GM19463 (cell line): Measurements from ENCODE around the gene MPPE1.
"Not testable (repeated sequence)": the region's sequence is repeated elsewhere in the genome, so short reads cannot be mapped to it uniquely, and the experiment has no call there.

Experiments
- ATAC-seq: cut with Tn5 transposase; IDR thresholded peaks from one replicate; pipeline ENCODE4 v1.9.1; 2021; ENCODE audit warnings: mild to moderate bottlenecking, moderate library complexity; ENCODE audit not compliant: unreplicated experiment

The MPPE1 gene

GRCh38 chr18:11908182-11909060 is at the start of gene MPPE1:
MPPE1 (minus strand) TSS chr18:11908317; CDS start chr18:11897264, 11,053 bp downstream.
- ATAC-seq = peak; percentile 83

- ATAC-seq = no peak
Measured at GRCh38 chr18:11957636-11958035, 49.5 kb upstream of the MPPE1 start.

DNA sequence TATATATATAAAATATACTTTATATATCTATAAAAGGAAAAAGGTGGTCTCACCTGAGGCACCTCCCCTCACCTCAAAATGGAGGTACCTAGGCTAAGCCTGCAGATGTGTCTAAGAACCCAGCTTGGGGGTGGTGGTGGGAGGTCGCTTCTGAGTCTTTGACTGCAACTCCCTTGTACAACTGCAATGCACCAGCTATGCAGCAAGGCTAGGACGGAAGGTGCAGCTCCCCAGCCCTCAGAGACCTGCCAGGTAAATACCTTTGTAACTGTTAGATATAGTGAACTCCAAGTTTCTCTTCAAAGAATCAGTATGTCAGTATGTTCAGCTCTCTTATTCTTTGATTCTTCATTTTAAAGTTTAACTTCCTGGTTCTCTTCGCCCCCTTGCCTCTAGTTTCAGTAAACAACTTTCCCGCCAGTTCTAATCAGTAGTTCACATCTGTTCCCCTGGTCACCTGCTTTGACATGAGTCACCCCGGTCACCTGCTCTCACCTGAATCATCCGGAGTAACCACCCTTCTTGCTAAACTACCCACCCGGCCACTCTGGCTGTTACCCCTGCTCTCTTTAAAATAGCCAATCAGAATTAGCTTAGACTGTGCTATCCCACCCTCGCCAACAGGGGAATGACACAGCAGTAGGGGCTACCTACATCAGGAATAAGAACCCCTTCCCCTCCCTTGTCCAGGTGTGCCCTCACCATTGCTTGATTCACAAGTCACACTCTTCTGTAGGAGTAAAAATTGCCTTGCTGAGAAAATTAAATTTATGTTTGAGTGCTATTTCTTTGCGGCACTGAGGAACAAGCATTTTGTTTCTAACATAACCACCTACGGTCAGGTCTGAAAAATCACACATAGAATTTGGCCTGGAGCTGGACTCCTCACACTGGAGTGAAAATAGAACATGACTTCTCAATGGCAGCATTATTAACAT is 48.5 kb upstream of the MPPE1 start:
- ATAC-seq = no peak

DNA sequence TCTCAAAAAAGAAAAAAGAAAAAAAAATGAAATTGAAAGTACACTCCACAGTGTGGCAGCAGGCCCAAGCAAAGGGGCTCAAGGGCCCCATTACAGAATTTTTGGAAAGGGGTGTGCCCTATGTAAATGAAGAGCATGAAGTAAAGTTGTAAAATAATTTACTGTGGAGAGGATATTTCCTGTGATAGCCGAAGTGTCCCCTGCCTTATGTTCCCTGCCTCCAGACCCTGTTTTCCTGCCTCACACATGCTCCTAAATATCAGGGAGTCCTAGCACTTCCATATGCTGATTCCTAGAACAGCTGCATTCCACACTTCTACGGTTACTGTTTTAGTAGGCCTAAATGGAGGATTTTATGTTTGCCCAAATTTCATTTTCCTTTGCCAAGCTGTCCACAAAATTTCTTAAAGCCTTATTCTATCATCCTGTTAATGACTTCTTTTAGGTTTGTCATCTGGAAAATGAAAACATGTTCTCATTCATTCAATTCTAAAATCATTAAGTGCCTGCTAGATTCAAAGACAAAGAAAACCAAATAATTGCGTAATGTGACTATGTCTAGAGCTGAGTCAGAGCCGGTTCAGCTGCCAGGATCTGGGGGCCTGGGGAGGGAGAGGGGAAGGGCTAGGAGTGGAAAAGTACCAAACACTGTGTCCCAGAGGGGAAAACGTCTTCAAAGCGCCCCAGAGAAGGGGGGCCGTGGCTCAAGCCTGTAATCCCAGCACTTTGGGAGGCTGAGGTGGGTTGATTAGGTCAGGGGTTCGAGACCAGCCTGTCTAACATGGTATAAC is 47.3 kb upstream of the MPPE1 start:
- no peak for ATAC-seq

- no peak for ATAC-seq
Measured at GRCh38 chr18:11953113-11953512, 45.0 kb upstream of the MPPE1 start.

GRCh38 chr18:11951390-11951851 is 43.3 kb upstream of the MPPE1 start:
- ATAC-seq = no peak

GRCh38 chr18:11950824-11951223 is 42.7 kb upstream of the MPPE1 start:
- no peak for ATAC-seq

DNA sequence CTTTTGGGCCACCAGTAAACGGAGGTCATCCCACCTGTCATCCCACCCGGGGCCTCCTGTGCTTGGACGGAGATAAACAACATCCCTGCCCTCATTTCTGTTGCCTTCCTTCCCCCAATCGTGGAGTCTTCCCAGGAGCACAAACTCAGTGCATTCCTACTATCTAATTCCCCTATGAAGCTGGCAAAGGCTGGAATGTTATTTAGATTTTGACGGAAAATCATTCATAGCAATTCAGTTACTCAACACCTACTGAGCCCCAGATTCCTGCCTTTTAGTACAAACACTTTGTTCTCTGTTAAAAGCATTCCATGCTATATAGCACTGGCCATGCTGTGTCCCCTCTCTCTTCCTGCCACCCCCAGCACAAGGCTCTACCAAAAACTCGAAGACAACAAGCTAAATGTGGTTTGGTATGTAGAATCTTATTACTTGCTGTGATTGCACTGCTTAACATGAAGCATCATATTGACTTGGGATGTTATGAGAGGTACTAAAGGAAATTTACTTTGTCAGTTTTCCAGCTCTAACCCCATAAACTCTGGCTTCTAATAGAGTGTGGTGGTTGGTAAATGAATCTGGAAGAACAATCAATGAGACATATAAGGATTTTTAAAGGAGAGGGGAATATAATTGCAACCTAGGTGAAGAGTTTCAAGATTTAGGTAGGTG is 40.9 kb upstream of the MPPE1 start:
- no peak for ATAC-seq

DNA sequence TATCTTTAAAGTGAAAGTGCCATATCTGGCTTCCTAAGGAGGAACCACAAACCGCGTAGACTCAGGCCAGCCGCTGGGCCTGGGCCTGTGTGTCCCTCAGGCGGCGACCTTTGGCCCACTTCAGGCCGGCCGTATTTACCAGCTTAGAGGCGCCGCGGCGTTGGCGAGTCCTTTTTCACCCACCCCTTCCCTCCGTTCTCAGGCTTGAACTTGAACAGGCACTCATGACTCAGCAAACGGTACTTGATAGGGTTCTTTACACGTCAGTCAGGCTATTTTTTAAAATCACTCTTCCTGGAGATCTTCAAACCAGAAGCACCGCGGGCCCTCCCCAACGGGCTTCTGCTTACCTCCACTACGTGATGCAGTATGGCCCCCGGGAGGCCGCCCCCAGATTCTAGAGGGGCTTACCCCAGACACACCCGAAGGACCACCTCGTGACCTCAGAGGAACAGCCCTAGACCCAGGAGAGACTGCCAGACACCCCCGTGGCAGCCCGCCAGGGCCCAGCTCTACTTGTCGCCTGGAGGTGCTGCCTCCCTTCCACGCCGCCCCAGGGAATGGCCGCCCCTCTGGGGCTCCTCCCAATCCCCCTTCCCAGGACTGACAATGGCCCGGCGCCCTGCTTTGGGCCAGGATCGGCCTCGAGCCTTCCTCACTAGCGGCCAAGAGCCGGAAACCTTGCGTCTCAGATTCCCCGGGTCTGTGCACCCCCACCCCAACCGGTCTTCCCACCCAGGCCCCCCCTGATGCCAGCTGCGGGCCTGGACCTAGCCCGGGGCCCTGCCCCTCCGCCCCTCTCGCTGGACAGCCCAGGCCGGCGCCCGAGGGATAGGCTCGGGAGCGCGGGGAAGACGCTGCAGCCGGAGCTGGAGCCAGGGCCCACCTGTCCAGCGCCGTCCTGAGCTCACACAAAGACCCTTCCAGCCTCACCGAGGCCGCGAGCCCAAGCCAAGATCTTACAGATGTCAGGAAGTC is 39.4 kb upstream of the MPPE1 start:
- ATAC-seq = peak; percentile 92

DNA sequence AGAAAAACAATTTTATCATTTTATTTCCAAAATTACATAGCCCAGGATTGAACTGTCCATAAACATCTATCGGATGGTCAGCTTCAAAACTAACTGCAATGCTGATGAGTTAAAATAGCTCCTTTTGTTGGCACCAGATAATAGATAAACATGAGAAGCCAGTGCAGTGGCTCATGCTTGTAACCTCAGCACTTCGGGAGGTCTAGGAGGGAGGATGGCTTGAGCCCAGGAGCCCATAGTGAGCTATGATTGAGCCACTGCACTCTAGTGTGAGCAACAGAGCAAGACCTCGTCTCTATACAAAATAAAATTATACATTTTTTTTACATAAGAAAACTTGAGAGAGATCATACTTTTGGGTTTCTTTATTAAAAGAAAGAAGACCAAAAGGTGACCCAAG is 38.6 kb upstream of the MPPE1 start:
- peak; percentile 17 for ATAC-seq

DNA sequence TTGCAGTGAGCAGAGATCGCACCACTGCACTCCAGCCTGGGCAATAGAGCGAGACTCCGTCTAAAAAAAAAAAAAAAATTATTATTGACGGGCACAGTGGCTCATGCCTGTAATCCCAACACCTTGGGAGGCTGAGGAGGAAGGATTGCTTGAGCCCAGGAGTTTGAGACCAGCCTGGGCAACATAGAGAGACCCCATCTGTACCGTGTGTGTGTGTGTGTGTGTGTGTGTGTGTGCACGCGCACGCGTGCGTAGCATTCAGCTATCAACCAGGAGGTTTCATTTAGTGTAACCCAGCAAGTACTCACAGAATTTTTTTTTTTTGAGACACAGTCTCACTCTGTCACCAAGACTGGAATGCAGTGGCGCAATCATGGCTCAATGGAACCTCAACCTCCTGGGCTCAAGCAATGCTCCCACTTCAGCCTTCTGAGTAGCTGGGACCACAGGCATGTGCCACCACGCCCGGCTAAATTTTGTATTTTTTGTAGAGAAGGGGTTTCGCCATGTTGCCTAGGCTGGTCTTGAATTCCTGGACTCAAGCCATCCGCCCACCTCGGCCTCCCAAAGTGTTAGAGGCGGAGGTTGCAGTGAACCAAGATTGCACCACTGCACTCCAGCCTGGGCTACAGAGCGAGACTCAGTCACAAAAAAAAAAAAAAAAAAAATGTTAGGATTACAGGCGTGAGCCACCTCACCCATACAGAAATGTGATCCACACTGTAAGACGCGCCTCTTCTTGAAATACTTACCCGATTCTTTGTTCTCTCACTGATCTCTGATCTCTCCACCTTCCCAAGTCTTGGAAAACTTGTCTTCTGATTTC is 37.9 kb upstream of the MPPE1 start:
- not testable (repeated sequence) for ATAC-seq

DNA sequence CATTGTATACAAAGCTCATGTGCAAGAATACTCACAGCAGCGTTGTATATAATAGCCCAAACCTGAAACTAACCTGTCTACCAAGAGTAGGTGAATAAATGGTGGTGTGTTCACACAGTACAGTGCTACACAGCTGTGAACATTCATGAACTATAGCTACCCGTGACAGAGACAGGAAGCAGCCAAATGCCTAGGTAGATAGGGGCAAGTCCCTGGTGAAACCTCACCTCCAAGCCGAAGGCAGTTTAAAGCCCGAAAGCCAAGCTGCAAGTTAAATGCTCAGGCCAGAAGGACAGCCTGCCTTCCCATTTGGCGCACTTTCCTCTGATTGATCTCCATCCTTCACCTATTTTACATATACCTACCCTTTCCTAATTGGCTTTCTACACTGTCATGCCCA is 36.7 kb upstream of the MPPE1 start:
- ATAC-seq = no peak

GRCh38 chr18:11944252-11944651 is 36.1 kb upstream of the MPPE1 start:
- ATAC-seq = no peak

- no peak for ATAC-seq
Measured at GRCh38 chr18:11943551-11943950, 35.4 kb upstream of the MPPE1 start.

DNA sequence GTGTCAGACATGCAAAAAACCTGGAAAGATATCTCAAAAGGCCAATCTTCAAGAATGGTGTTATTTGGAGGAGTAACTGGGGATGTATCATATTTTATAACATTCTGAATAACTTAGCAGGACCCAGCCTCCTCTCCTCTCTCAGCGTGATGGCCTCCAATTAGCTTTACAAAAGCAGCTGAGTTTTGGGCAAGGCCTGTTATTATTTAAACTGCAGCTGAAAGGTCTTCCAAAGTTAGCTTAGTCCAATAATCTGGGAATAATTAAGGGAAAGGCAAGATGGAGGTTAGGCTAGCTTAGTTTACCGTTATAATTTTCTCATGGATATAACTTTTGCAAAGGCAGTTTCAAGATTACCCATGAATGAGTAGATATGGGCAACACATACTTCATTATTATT is 32.8 kb upstream of the MPPE1 start:
- ATAC-seq = no peak

GRCh38 chr18:11937874-11938478 is 29.9 kb upstream of the MPPE1 start:
- no peak for ATAC-seq

DNA sequence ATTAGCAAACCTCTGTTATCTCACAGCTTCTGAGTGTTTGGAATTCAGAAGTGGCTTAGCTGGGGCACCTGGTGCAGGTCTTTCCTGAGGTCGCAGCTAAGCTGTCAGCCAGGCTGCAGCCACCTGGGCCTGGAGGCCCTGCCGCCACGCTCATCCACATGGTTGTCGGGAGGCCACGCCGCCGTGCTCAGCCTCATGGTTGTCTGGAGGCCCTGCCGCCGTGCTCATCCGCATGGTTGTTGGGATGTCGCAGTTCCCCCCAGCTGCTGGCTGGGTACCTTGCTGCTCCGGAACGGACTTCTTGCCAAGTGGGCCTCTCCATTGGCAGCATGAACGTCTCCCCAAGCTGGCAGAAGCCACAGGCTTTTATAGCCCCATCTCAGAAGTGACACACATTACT is 24.3 kb upstream of the MPPE1 start:
- ATAC-seq = no peak

- no peak for ATAC-seq
Measured at GRCh38 chr18:11927497-11927896, 19.4 kb upstream of the MPPE1 start.
